Omental fat pad (tissue), 4 donors: ENCODE measurements around the gene TPM2. TPM values are rescaled to one million over a fixed set of nuclear protein-coding genes. Genes with fewer than 3 reads are reported as not detected.

ENCODE experiments used
- ATAC-seq: fragments of 150-250 bp; one replicate; pipeline ENCODE4 v1.9.1; 2016; ENCODE audit warnings: mild to moderate bottlenecking, moderate library complexity; ENCODE audit not compliant: low FRiP score
- DNase-seq: peaks from one replicate; pipeline ENCODE4 v3.0.0-alpha.2; 2019; ENCODE audit warnings: low spot score
- total RNA-seq, 4 donors: library from RNA; depleted of rRNA; stranded (reverse); fragments of >200 nt; gene quantifications; one replicate each; pipeline ENCODE4 v1.1.0, GENCODE V29; 2016
- TF ChIP-seq, protein P1 (sequence below), 3 donors: fragments of 450-650 bp; IDR thresholded peaks; one replicate each; pipeline ENCODE4 v1.5.1; 2016 to 2017; ENCODE audit warnings: antibody characterized with exemption in 3 of 3, mild to moderate bottlenecking in 3 of 3, moderate library complexity in 2 of 3

Gene TPM2
- total RNA-seq, 4 donors from 2014 or later, result 150 to 301 (median 237) TPM

DNA sequence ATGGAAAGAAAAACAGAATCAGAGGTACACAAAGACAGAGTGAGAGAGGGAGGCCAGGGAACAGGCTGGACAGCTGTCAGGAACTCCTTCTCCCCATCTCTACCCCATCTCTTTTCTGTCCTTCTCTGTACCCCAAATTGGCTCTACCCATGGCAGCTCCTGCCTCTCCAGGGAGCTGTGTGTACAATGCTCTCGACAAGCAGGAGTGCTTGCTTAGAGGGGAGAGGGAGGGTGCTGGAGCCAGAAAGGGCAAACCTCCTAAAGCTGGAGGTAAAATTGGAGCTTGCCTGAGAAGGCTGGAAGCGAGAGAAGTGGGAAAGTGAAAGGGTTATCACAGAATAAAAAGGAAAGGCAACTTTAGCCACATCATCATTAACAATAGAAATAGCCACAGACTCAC lies 6.4 kb downstream of the TPM2 start:
- ATAC-seq, result no peak

DNA sequence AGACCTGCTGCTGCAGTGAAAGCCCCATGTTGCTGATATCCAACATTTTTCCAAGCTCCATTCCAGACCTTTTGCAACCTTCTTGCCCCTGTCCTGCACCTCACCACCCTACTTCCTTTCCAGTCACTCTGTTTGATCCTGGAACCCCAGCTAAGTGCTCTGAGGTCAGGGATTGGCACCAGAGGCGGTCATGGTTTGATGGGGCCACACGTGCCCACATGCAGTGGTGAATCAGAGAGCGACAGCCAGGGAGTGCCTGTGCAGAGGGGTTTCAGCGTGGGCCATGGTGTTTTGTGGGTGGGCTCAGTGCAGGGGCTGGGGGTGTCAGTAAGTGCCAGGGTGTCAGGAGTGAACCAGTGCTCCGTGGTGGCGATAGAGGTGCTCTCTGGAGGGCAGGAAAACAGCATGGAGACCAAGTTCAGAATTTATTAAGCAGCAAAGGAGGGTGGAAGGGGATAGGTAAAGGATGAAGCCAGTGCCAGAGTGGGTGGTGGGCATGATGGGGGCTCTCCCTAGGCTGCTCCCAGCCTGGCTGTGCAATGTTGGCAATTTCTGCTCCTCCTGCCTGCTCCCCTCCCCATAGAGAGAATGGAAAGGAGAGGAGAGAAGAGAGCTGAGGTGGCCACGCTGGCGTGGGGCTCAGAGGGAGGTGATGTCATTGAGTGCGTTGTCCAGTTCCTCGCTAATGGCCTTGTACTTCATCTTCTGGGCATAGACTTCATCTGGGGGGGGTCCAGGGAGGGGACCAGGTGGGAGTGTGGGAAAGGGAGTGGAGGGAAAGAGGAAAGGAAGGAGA lies 7.0 kb downstream of the TPM2 start:
- DNase-seq (no peak), ATAC-seq (no peak)
- TF ChIP-seq, protein P1, sequence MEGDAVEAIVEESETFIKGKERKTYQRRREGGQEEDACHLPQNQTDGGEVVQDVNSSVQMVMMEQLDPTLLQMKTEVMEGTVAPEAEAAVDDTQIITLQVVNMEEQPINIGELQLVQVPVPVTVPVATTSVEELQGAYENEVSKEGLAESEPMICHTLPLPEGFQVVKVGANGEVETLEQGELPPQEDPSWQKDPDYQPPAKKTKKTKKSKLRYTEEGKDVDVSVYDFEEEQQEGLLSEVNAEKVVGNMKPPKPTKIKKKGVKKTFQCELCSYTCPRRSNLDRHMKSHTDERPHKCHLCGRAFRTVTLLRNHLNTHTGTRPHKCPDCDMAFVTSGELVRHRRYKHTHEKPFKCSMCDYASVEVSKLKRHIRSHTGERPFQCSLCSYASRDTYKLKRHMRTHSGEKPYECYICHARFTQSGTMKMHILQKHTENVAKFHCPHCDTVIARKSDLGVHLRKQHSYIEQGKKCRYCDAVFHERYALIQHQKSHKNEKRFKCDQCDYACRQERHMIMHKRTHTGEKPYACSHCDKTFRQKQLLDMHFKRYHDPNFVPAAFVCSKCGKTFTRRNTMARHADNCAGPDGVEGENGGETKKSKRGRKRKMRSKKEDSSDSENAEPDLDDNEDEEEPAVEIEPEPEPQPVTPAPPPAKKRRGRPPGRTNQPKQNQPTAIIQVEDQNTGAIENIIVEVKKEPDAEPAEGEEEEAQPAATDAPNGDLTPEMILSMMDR (IDR thresholded peaks at IDR 0.05), result no peak

More for the DNA sequence above, 6.4 kb downstream of the TPM2 start:
- TF ChIP-seq, protein P1 (IDR thresholded peaks at IDR 0.05), result no peak
- DNase-seq, result no peak

DNA sequence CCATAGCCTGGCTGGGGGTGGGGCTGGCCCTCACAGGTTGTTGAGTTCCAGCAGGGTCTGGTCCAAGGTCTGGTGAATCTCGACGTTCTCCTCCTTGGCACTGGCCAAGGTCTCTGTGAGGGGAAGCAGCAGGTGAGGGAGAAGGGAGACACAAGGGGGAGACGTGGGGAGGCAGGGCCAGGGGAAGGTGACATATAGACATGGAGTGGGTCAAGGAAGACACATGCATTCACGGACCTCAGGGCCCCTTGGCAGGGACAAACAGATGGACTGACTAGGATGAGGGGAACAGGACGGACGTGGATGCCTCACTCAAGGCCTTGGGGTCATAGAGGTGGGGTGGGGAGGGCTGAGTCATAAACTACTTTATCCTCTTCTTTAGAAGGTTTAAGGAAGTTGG lies 7.7 kb downstream of the TPM2 start:
- TF ChIP-seq, protein P1 (IDR thresholded peaks at IDR 0.05), result no peak
- ATAC-seq, result no peak
- no peak for DNase-seq

- DNase-seq (no peak), ATAC-seq (no peak)
- TF ChIP-seq, protein P1 (IDR thresholded peaks at IDR 0.05), result no peak
Measured at GRCh38 chr9:35681341-35682002, 8.3 kb downstream of the TPM2 start.

GRCh38 chr9:35680331-35681105 lies 9.2 kb downstream of the TPM2 start:
- TF ChIP-seq, protein P1 (IDR thresholded peaks at IDR 0.05), result no peak
- DNase-seq, result no peak
- ATAC-seq, result no peak

DNA sequence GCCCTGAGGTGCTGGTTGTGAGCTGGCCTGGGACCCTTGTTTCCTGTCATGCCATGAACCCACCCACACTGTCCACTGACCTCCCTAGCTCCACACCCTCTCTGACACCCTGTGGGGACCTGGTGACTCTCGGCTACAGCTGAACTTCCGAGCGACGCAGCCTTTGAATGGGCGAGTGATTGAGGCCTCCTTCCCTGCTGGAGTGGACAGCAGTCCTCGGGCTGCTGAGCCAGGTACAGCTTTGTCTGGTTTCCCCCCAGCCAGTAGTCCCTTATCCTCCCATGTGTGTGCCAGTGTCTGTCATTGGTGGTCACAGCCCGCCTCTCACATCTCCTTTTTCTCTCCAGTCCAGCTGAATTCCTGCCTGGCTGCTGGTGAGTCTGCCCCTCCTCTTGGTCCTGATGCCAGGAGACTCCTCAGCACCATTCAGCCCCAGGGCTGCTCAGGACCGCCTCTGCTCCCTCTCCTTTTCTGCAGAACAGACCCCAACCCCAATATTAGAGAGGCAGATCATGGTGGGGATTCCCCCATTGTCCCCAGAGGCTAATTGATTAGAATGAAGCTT lies 9.9 kb downstream of the TPM2 start:
- DNase-seq, result no peak
- ATAC-seq, result no peak
- TF ChIP-seq, protein P1 (IDR thresholded peaks at IDR 0.05), result no peak
